ENCODE results near the gene KLK8.

DNA sequence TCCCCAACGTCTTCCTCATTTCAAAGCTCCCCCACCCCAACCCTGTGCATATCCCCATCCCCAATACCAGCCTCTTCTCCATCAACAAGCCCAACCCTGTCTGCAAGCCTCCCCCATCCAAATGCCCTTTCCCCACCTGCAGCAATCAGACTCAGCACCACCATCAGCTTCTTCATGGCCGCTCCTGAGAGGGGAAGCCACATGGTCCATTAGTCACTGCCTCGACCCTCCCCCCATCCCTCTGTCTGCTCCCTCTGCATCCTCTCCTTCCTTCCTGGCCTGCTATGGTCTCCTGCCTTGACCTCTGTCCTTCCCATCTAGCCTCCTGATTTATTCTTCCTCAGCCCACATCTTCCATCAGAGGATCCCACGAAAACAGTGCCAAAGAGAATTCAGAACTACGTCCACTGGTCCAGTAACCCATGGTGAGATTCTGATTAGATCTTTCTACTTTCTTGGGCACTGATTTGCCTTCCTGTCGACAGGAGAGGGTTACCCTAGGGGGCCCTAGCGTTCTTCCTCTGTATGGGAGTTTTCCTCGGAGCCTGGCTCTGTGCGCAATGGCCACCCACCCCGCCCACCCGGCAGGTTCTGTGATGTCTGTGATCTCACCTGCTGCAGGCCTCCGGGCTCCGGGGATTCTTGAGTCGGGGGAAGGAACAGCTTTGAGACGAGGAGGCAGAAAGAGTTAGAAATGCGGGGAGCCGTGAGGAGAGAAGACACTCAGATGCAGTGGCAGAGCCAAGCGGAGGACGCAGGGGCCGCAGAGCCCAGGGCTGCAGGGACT is 33.3 kb downstream of the KLK8 start:
- no peak for TF ChIP-seq EZH2phosphoT487 (IDR thresholded peaks at IDR 0.05; ENCODE audit: insufficient read depth, low read depth)
- no peak for TF ChIP-seq EZH2 (IDR thresholded peaks at IDR 0.05; ENCODE audit: insufficient read depth, poor library complexity, severe bottlenecking)

All from GM23248 (cell line).